HepG2 (cell line): Measurements from ENCODE around the gene AHNAK. TPM values are rescaled to one million over a fixed set of nuclear protein-coding genes. Genes with fewer than 3 reads are reported as not detected.

ENCODE experiments used
- ARID5B ChIP-seq: IDR thresholded peaks from 2 replicates; pipeline ENCODE4 v1.4.0; 2020; ENCODE audit warnings: mild to moderate bottlenecking, missing genetic modification reagents
- ATF7-NPFF ChIP-seq: sonication (generic); formaldehyde crosslinking; IDR thresholded peaks from 2 replicates; pipeline ENCODE4 v1.8.1; 2023; ENCODE audit warnings: mild to moderate bottlenecking, low read depth, missing genetic modification reagents, moderate library complexity
- ELK4 ChIP-seq: sonication (generic); formaldehyde crosslinking; IDR thresholded peaks from 2 replicates; pipeline ENCODE4 v1.9.0; 2021; ENCODE audit warnings: missing genetic modification reagents, borderline replicate concordance
- FOSL2 ChIP-seq: sonication (generic); formaldehyde crosslinking; IDR thresholded peaks from 2 replicates; pipeline ENCODE4 v1.4.0; 2020; ENCODE audit warnings: missing genetic modification reagents
- FOXO1 ChIP-seq: sonication (generic); formaldehyde crosslinking; IDR thresholded peaks from 2 replicates; pipeline ENCODE4 v1.4.0; 2020; ENCODE audit warnings: missing genetic modification reagents
- GZF1 ChIP-seq: sonication (generic); formaldehyde crosslinking; IDR thresholded peaks from 2 replicates; pipeline ENCODE4 v1.5.1; 2020; ENCODE audit warnings: mild to moderate bottlenecking, missing genetic modification reagents
- HMG20B ChIP-seq: conservative IDR thresholded peaks from 2 replicates; pipeline ENCODE4 v1.6.1; 2016; ENCODE audit warnings: missing genetic modification reagents, missing compliant biosample characterization
- MED1 ChIP-seq: sonication (generic); formaldehyde crosslinking; IDR thresholded peaks from 2 replicates; pipeline ENCODE4 v1.4.0; 2020; ENCODE audit warnings: missing genetic modification reagents
- REPIN1 ChIP-seq: sonication (generic); formaldehyde crosslinking; IDR thresholded peaks from 2 replicates; pipeline ENCODE4 v1.8.0; 2022; ENCODE audit warnings: missing genetic modification reagents, low read depth, mild to moderate bottlenecking, borderline replicate concordance
- SALL1 ChIP-seq: sonication (generic); formaldehyde crosslinking; IDR thresholded peaks from 2 replicates; pipeline ENCODE4 v1.8.0; 2022; ENCODE audit warnings: mild to moderate bottlenecking, missing genetic modification reagents
- THAP11 ChIP-seq: IDR thresholded peaks from 2 replicates; pipeline ENCODE4 v1.6.1; 2016; ENCODE audit warnings: missing biosample characterization, missing genetic modification reagents
- TOPORS ChIP-seq: sonication (generic); formaldehyde crosslinking; IDR thresholded peaks from 2 replicates; pipeline ENCODE4 v1.8.0; 2023; ENCODE audit warnings: mild to moderate bottlenecking, missing genetic modification reagents
- ZFX ChIP-seq: sonication (generic); formaldehyde crosslinking; IDR thresholded peaks from 2 replicates; pipeline ENCODE4 v1.4.0; 2020; ENCODE audit warnings: mild to moderate bottlenecking, low read depth, missing genetic modification reagents, moderate library complexity
- ZNF224 ChIP-seq: sonication (generic); formaldehyde crosslinking; IDR thresholded peaks from 2 replicates; pipeline ENCODE4 v1.5.0; 2020; ENCODE audit warnings: mild to moderate bottlenecking, missing genetic modification reagents
- ZNF441 ChIP-seq: sonication (generic); formaldehyde crosslinking; IDR thresholded peaks from 2 replicates; pipeline ENCODE4 v1.7.0; 2021; ENCODE audit warnings: missing genetic modification reagents, borderline replicate concordance
- ZNF513 ChIP-seq: sonication (generic); formaldehyde crosslinking; conservative IDR thresholded peaks from 2 replicates; pipeline ENCODE4 v1.5.0; 2020; ENCODE audit warnings: missing genetic modification reagents
- ZNF549 ChIP-seq: sonication (generic); formaldehyde crosslinking; IDR thresholded peaks from 2 replicates; pipeline ENCODE4 v1.5.0; 2020; ENCODE audit warnings: missing genetic modification reagents
- ZNF660 ChIP-seq: sonication (generic); formaldehyde crosslinking; IDR thresholded peaks from 2 replicates; pipeline ENCODE4 v1.5.1; 2020; ENCODE audit warnings: mild to moderate bottlenecking, low read depth, missing genetic modification reagents, borderline replicate concordance
- ZNF770 ChIP-seq: sonication (generic); formaldehyde crosslinking; IDR thresholded peaks from 2 replicates; pipeline ENCODE4 v1.5.0; 2020; ENCODE audit warnings: mild to moderate bottlenecking, missing genetic modification reagents
- ZNF772 ChIP-seq: sonication (generic); formaldehyde crosslinking; IDR thresholded peaks from 2 replicates; pipeline ENCODE4 v1.5.0; 2020; ENCODE audit warnings: mild to moderate bottlenecking, missing genetic modification reagents
- ZNF777 ChIP-seq: sonication (generic); formaldehyde crosslinking; IDR thresholded peaks from 2 replicates; pipeline ENCODE4 v1.4.0; 2020; ENCODE audit warnings: missing genetic modification reagents
- polyA plus RNA-seq, 8 experiments: library from polyadenylated mRNA; depleted of rRNA in 3 of 8; stranded (reverse) in 7 of 8; unstranded in 1 of 8; fragments of >200 nt; fragmentation: Illumina TruSeq in 4 of 8; extraction: Trizol in 4 of 8; gene quantifications; 2 replicates each; pipeline versions ENCODE4 v1.2.1 to v1.2.3, GENCODE V29; 2011 to 2016; ENCODE audit warnings: low read depth in 4 of 8, missing spikeins in 1 of 8, mixed read lengths in 1 of 8; ENCODE audit not compliant: insufficient read depth in 1 of 8
- total RNA-seq, 5 experiments: library from RNA; depleted of rRNA; stranded (reverse); fragments of >200 nt; fragmentation: Illumina TruSeq; extraction: Trizol; gene quantifications; 2 replicates each; pipeline ENCODE4 v1.2.3, GENCODE V29; 2016; ENCODE audit warnings: low read depth in 1 of 5

Gene AHNAK
- total and polyA plus RNA-seq, 2 of the 13 experiments (the other 11 are each of a cell fraction or from before 2014, with no cell fraction given) = 23.4 to 25.0 TPM

DNA sequence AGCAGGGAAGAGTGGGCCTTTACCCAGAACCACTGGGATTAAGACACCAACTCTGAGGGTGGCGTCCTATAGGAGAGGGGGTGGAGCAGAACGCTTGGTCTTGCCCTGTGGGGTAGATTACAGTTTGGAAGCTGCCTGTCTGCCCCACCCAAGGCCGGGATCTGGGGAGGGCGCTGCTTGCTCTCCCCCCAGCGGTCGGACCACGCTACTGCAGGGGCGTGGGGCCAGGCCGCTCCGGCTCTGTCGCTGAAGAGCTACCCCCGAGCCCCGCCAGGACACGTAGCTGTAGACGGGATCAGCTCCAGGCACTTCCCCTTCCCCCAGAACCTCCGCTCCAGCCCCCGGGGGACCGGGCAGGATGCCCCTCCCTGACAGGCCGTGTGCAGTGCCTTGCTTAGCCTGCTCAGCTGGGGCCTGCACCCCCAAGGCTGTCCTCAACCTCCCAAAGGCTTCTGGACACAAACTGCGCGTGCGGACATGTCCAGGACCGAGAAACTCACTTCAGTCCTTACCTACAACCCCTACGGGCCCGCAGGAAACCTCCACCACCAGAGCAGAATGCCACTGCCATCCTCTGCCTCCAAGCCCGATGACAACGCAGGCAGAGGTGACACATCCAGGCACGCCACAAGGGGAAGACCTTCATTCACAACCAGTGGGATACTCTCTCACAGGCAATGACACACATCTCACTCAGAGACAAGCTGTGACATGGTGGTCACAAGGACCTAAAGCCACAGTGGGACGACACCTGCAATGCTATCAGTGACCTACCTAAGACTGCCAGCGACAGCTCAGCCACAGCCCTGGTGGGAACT is 3.6 kb downstream of the AHNAK start (continued):
- TF ChIP-seq ARID5B (0 out of 2 replicates have a peak, but pooled peaks have one; percentile 16), MED1 (CRISPR knock-in tag) (peak; percentile 26; the same call in 1 of the 2 replicates), TOPORS (no peak), ZNF660 (no peak), GZF1 (CRISPR knock-in tag) (no peak), ZNF777 (CRISPR knock-in tag) (peak; percentile 22; the same call in 1 of the 2 replicates), ZNF770 (CRISPR knock-in tag) (no peak), ZNF224 (CRISPR knock-in tag) (no peak), ZNF441 (CRISPR knock-in tag) (no peak), THAP11 (CRISPR knock-in tag) (0 out of 2 replicates have a peak, but pooled peaks have one; percentile 34), REPIN1 (CRISPR knock-in tag) (0 out of 2 replicates have a peak, but pooled peaks have one; percentile 58), HMG20B (no peak), FOSL2 (CRISPR knock-in tag) (0 out of 2 replicates have a peak, but pooled peaks have one; percentile 26), ZNF772 (CRISPR knock-in tag) (0 out of 2 replicates have a peak, but pooled peaks have one; percentile 13), ZNF549 (no peak), ATF7-NPFF (CRISPR knock-in tag) (0 out of 2 replicates have a peak, but pooled peaks have one; percentile 41), ELK4 (CRISPR knock-in tag) (no peak), SALL1 (CRISPR knock-in tag) (peak; percentile 61), FOXO1 (CRISPR knock-in tag) (0 out of 2 replicates have a peak, but pooled peaks have one; percentile 39), ZFX (peak; percentile 53), ZNF513 (CRISPR knock-in tag) (no peak; the same call in 1 of the 2 replicates)
